ENCODE measurements around the gene TBC1D5. TPM values are rescaled to one million over a fixed set of nuclear protein-coding genes. Genes with fewer than 3 reads are reported as not detected.

Gene TBC1D5
- total RNA-seq, 2 donors from 2014 or later: 46.8 to 71.1 TPM

- TF ChIP-seq, protein P1, sequence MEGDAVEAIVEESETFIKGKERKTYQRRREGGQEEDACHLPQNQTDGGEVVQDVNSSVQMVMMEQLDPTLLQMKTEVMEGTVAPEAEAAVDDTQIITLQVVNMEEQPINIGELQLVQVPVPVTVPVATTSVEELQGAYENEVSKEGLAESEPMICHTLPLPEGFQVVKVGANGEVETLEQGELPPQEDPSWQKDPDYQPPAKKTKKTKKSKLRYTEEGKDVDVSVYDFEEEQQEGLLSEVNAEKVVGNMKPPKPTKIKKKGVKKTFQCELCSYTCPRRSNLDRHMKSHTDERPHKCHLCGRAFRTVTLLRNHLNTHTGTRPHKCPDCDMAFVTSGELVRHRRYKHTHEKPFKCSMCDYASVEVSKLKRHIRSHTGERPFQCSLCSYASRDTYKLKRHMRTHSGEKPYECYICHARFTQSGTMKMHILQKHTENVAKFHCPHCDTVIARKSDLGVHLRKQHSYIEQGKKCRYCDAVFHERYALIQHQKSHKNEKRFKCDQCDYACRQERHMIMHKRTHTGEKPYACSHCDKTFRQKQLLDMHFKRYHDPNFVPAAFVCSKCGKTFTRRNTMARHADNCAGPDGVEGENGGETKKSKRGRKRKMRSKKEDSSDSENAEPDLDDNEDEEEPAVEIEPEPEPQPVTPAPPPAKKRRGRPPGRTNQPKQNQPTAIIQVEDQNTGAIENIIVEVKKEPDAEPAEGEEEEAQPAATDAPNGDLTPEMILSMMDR (IDR thresholded peaks at IDR 0.05): no peak
- TF ChIP-seq POLR2A (IDR thresholded peaks at IDR 0.05): no peak
- intact Hi-C loops (cut with DNase I): no loop called here
- H3K27me3 ChIP-seq: no peaks in the 10 kb centered on the region
- no peak overlapping the region for H3K27ac ChIP-seq
- ATAC-seq: no peak
- WGBS, 2 donors: 90 to 98% methylated on average over 1 of the region's 1 CpG
- DNase-seq: no peak
- no peak overlapping the region for H3K4me3 ChIP-seq
- no peaks in the 10 kb centered on the region for H3K36me3 ChIP-seq (replicated peaks in 1 of 2; ENCODE audit: insufficient read depth in 1 of 2, low read depth in 2 of 2)
- peaks cover 19% of the 10 kb centered on the region for H3K4me1 ChIP-seq
- no peaks in the 10 kb centered on the region for H3K9me3 ChIP-seq
Measured at GRCh38 chr3:17687566-17687965, 54.9 kb downstream of the TBC1D5 start.

- WGBS, 2 donors: 89 to 100% methylated on average over 1 of the region's 1 CpG
- Histone ChIP-seq H3K36me3 (replicated peaks in 1 of 2; ENCODE audit: insufficient read depth in 1 of 2, low read depth in 2 of 2) (no peaks in the 10 kb centered on the region), H3K27me3 (no peaks in the 10 kb centered on the region), H3K4me3 (no peak overlapping the region), H3K4me1 (peaks cover 19% of the 10 kb centered on the region), H3K9me3 (no peaks in the 10 kb centered on the region), H3K27ac (no peak overlapping the region)
- ATAC-seq (no peak), DNase-seq (no peak)
- TF ChIP-seq, protein P1 (IDR thresholded peaks at IDR 0.05): no peak
- TF ChIP-seq POLR2A (IDR thresholded peaks at IDR 0.05): no peak
- intact Hi-C loops (cut with DNase I): no loop called here
Measured at GRCh38 chr3:17686613-17687012, 55.8 kb downstream of the TBC1D5 start.

DNA sequence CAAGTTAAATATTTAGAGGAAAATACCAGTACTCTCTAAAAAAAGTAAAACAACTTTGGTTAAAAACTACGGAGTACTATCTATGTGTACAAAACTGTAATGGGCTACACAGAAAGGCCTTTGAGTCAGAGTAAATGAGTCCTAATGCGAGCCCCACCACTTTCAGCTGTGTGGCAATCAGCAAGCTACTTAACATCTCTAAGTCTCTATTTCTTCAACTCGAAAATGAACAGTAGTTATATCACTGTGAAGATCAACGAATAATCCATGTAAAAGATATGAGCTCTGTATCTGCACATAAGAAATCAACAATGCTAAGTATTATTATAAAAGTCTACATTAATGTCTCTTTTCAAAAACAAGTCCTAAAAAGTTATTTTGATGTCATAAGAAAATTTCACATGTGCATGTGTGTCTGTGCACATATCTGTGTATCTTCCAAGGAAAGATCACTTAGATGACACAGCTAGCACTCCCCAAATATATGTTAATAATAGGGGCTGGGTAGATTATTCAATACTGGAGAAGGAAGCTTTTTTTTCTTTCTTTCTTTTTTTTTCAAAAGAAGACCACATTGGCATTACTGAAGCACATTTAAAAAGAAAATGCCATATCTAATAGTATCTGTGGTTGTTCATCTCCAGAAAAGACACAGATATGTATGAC lies 58.8 kb downstream of the TBC1D5 start:
- intact Hi-C loops (cut with DNase I): no loop called here
- Histone ChIP-seq H3K9me3 (no peaks in the 10 kb centered on the region), H3K4me1 (peaks cover 19% of the 10 kb centered on the region), H3K36me3 (replicated peaks in 1 of 2; ENCODE audit: insufficient read depth in 1 of 2, low read depth in 2 of 2) (no peaks in the 10 kb centered on the region), H3K27me3 (no peaks in the 10 kb centered on the region), H3K27ac (no peak overlapping the region), H3K4me3 (no peak overlapping the region)
- WGBS, 2 donors: 68 to 75% methylated on average over 4 of the region's 4 CpGs
- DNase-seq: no peak
- TF ChIP-seq, protein P1 (IDR thresholded peaks at IDR 0.05): no peak
- no peak for TF ChIP-seq POLR2A (IDR thresholded peaks at IDR 0.05)
- no peak for ATAC-seq

- Histone ChIP-seq H3K36me3 (replicated peaks in 1 of 2; ENCODE audit: insufficient read depth in 1 of 2, low read depth in 2 of 2) (no peaks in the 10 kb centered on the region), H3K27me3 (no peaks in the 10 kb centered on the region), H3K27ac (no peak overlapping the region), H3K4me1 (peaks cover 19% of the 10 kb centered on the region), H3K4me3 (no peak overlapping the region), H3K9me3 (no peaks in the 10 kb centered on the region)
- no peak for TF ChIP-seq POLR2A (IDR thresholded peaks at IDR 0.05)
- TF ChIP-seq, protein P1 (IDR thresholded peaks at IDR 0.05): no peak
- DNase-seq (no peak), ATAC-seq (no peak)
- intact Hi-C loops (cut with DNase I): no loop called here
Measured at GRCh38 chr3:17680530-17680929, 61.9 kb downstream of the TBC1D5 start.

- Histone ChIP-seq H3K4me3 (no peak overlapping the region), H3K9me3 (no peaks in the 10 kb centered on the region), H3K27me3 (no peaks in the 10 kb centered on the region), H3K4me1 (peaks cover 6% of the 10 kb centered on the region), H3K36me3 (replicated peaks in 1 of 2; ENCODE audit: insufficient read depth in 1 of 2, low read depth in 2 of 2) (no peaks in the 10 kb centered on the region), H3K27ac (no peak overlapping the region)
- no peak for ATAC-seq
- intact Hi-C loops (cut with DNase I): no loop called here
- TF ChIP-seq POLR2A (IDR thresholded peaks at IDR 0.05): no peak
- TF ChIP-seq, protein P1 (IDR thresholded peaks at IDR 0.05): no peak
- DNase-seq: no peak
Measured at GRCh38 chr3:17678116-17678741, 64.2 kb downstream of the TBC1D5 start.
